ENCODE measurements around the gene SMURF1.

DNA sequence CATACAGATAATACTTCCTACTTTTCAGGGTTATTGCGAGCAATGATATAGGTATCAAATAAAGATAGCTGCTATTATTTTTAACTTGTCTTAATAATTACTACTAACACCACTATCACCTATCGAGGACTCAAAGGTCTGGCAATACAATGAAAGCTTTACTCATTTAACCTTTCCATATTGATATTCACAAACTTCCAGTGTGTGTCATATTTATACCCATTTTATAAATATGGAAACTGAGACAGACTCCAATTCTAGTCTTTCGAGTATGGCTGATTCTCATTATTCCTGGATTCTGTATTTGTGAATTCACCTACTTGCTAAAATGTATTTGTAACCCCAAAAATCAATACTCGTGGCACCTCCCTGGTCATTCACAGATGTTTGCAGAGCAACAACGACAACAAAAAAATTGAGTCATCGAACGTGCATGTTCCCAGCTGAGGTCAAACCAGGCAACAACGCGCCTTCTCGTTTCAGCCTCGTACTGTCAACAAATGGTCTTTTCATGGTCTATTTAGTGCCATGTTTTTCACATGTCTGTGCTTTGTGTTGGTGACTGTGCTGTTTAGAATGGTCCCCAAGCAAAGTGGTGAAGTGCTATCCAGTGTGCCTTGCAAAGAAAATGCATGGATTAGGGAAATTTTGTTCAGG is 51.7 kb downstream of the SMURF1 start:
- no peak for TF ChIP-seq POLR2A (IDR thresholded peaks at IDR 0.05)
- TF ChIP-seq, protein P1, sequence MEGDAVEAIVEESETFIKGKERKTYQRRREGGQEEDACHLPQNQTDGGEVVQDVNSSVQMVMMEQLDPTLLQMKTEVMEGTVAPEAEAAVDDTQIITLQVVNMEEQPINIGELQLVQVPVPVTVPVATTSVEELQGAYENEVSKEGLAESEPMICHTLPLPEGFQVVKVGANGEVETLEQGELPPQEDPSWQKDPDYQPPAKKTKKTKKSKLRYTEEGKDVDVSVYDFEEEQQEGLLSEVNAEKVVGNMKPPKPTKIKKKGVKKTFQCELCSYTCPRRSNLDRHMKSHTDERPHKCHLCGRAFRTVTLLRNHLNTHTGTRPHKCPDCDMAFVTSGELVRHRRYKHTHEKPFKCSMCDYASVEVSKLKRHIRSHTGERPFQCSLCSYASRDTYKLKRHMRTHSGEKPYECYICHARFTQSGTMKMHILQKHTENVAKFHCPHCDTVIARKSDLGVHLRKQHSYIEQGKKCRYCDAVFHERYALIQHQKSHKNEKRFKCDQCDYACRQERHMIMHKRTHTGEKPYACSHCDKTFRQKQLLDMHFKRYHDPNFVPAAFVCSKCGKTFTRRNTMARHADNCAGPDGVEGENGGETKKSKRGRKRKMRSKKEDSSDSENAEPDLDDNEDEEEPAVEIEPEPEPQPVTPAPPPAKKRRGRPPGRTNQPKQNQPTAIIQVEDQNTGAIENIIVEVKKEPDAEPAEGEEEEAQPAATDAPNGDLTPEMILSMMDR (IDR thresholded peaks at IDR 0.05), result no peak
